GM21515 (cell line): ENCODE results near the gene RPTOR.

Experiments used
- ATAC-seq: cut with Tn5 transposase; IDR thresholded peaks from one replicate; pipeline ENCODE4 v1.9.1; 2021; ENCODE audit not compliant: unreplicated experiment

RPTOR gene

DNA sequence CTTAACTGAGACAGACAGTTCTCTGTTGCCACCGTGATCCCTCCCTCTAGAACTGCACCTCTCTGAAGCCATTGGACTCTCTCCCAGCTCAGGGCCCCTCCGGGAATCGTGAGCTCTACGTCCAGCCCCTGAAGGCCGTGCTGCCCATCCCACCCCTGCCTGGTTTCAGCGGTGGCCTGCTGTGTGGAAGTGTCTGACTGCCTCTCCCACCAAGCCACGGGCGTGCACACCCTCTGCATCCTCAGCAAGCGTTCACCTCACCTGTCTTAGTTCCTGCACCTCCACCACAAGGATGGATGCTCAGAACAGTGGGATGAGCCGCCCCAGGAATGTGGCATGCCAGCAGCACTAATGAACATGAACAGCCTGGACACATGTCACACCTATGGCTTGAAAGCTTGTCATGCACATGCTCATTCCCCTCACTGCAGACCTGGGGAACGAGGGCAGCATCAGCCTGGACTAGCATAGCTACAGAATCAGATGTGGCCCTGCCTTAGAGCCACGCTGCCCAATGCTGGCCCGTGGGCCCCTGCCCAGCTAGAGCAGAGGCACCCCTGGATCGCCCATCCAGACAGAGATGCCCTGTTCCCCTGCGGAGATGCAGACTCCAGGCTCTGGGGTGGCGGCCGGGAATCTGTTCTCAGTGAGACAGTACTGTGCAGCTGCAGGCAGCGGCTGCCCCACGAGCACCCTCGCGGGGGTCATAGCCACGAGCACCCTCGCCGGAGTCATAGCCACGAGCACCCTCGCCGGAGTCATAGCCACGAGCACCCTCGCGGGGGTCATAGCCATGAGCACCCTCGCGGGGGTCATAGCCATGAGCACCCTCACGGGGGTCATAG lies 373.3 kb downstream of the RPTOR start:
- no peak for ATAC-seq

DNA sequence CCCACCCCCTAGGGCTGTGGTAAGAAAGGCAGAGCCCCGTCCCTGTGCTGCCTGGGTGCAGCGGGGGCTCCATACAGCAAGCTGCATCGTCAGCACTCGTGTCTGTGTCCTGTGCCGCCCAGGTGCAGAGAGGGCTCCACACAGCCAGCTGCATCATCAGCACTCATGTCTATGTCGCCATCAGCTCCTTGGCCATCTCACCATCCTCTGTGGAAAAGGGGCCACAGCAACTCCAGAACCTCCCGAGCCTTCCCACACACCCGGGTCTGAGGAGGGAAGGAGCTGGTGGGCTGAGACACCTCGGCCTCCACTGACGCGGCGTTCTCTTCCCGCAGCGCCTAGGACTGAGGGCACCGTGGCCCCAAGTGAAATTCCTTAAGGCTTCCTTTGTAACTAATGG lies 374.1 kb downstream of the RPTOR start:
- ATAC-seq, result no peak

DNA sequence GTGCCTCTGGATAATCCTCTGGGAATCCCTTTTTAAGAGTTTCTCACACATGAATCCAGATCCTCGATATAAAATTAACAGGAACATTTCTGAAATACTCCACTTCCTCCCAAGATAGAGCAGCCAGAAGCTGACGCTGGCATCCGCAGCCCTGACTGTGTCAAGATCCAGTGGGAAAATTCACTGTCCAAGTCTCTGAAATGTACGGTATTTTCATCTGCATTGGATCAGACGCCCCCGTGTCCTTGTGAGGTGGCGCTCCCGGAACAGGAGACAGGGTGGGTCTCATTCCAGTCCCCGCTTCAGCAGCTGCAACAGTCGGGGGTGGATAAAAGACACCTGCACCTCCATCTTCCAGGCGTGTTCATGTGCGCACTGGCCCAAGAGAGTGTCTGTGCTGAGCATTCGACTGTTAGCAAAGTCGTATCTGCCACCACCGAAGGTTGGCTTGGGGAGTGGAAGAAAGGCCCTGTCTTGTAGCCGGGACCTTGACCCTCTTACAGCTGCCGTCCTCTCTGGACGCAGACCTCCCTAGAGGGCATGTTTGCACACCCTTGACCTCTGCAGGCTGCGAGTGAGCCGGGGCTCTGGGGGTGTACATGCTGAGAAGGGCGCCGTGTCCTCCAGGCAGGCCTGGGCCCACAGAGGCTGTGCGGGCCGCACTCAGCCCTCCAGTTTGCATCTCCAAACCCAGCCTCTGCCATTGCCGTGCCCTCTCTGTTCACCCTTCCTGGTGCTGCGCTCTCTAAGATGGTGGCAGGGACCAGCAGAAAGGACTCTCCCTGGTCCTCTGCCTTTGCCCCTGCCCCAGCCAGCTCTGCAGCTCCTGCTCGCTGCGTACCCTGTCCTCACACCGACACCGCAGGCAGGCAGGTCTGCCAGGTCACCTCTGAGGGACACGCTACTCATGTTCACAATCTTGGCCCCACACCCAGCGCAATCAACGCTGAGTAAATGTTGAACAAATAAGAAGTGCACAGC lies 375.0 kb downstream of the RPTOR start:
- ATAC-seq, result no peak

GRCh38 chr17:80920441-80920840 lies 375.8 kb downstream of the RPTOR start:
- ATAC-seq, result no peak

DNA sequence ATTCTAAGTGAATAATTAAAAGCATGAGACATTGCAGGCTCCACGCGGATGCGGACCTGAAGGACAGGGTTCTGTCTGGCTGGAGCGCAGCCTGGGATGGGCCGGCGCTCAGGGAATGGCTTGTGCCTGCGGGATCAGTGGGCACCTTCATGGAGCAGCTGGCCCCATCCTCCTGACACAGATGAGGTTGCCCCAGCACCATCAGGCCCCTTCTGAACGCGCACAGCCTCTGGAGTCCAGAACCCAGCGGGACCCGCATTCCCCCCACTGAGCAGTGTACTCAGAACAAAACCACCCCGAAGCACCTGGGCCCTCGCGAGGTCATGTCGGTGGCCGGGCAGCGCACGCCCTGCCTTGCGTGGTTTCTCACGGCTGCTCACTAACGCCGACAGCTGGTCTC lies 376.5 kb downstream of the RPTOR start:
- ATAC-seq, result no peak

- ATAC-seq, result no peak
These were observed 377.3 kb downstream of the RPTOR start for GRCh38 chr17:80921741-80922579.

GRCh38 chr17:80922580-80923160 lies 378.0 kb downstream of the RPTOR start:
- no peak for ATAC-seq

GRCh38 chr17:80923211-80924110 lies 378.8 kb downstream of the RPTOR start:
- ATAC-seq, result no peak

DNA sequence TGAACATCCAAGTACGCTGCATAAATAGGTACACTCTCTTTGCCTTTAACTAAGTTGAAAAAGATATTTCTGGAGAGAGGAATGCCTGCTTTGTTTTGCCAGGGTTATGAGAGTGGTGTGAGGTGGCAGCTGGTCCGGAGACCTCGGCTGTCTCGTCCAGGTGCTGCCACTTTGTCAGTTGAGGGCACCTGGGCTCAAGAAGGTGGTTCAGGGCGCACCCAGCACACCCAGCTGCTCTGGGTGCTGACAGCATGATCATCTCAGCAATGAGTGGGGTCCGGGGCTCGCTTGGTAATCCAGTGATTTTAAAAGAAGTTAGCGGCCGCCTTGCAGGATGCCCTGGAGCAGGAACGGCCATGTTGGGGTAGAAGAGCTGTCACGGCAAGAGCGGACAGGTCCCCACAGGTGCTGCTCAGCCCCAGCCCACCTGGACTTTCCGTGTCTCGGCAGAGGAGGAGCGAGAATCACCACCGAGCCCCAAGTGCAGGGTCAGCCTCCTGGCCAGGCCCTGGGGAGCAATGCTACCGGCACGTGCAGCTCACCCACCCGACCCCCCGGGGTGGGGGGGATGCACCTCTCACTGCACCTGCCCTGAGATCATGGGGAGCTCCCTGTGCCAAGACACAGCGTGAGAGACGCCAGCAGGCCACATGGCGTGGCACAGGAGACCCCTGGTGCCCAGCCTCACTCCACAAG lies 379.6 kb downstream of the RPTOR start:
- ATAC-seq, result no peak

DNA sequence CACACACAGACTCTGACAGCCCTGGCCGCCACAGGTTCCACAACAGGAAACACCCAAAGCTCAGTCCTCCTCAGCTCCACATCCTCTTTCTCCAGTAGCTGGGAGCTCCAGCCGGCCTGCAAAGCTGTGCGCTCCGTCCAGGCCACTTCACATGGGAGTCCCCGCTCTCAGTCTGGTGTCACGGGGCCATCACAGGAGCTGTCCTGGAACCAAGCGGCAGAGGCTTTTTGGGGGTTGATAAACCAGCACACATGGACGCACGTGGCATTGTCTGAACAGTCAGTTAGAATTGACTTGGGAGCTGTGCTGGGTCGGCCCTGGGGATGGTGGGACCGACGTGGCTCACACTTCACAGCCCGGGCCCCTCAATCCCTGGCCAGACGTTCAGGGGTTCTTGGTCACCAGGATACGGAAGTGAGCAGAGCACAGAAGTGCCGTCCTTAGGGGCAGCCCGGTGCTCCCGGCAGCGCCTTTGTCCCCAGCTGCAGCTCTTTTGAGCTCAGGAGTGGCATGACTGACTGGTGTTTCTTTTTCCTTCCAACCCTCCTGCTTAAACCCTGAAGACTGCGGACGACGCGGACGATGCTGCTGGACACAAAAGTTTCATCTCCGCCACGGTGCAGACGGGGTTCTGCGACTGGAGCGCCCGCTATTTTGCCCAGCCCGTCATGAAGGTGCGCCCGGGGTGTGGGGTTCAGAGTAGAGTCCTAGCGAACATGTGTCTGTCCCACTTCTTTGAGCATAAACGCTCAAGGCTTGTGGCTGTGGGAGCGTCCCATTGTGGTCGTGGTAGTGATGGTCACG lies 380.4 kb downstream of the RPTOR start:
- ATAC-seq, result no peak

DNA sequence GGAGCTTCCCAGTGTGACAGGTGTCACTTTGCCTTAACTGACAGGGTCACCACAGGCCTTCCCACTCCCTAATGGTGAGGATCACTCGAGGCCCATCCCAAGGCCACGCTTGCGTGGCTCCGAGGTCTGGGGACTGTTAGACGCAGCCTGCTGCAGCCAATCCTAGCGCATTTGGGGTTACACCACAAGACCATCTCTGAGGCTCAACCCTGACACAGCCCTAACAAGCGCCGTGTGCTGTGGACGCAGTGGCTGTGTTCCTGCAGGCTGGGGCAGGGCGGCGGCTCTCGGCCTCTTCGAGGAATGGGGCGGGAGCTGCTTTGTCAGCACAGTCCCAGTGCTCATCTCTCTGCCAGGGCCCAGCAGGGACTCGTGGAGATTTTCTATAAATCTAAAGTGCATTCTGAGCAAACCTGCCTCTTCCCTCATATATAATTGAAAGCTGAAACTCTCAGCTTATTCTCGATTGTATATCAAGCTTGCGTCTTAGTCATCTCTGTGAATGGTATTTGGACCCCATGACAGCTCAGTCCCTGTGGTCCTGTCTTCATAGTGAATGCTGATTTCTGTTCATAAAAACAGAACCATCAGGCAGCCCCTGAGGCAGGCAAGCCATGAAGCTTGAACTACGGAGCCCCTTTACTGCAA lies 381.2 kb downstream of the RPTOR start:
- ATAC-seq, result no peak

GRCh38 chr17:80926591-80927250 lies 382.1 kb downstream of the RPTOR start:
- no peak for ATAC-seq

DNA sequence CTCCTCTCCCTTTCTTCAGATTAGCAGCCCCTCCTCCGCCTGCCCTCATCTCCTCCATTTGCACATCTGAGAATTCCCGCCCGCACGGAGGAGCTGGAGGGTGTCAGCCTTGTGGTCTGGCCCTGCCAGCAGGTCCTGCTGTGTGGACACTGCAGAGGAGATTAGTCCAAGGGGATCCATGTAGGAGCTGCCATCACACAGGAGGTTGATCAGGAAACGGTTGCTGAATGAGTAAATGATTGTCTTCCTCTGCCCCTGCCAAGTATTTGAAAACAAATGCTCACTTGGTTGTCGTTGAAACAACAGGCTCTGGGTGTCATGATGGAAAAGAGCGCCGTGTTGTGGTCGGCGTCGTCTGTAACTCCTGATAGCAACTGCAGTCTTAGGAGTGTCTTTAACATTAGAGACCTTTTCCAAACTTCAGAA lies 383.2 kb downstream of the RPTOR start:
- ATAC-seq, result no peak

- ATAC-seq, result no peak
These were observed 384.8 kb downstream of the RPTOR start for GRCh38 chr17:80929449-80929848.

GRCh38 chr17:80930335-80931279 lies 386.0 kb downstream of the RPTOR start:
- no peak for ATAC-seq
